Endothelial cell of umbilical vein (primary cell): Measurements from ENCODE around the gene CCDC85A.

ENCODE experiments used
- CTCF ChIP-seq, 2 donors: IDR thresholded peaks; 1 replicate in 1 of 2; 2 replicates in 1 of 2; pipeline ENCODE4 v1.5.1; 2011; ENCODE audit warnings: low read length in 2 of 2, mild to moderate bottlenecking in 2 of 2, moderate library complexity in 2 of 2, control low read depth in 1 of 2, inconsistent platforms in 1 of 2, low read depth in 1 of 2; ENCODE audit not compliant: insufficient read depth in 1 of 2; ENCODE audit errors: extremely low read depth in 1 of 2
- EZH2 ChIP-seq: IDR thresholded peaks from 2 replicates; pipeline ENCODE4 v1.6.1; 2012; ENCODE audit warnings: borderline replicate concordance, low read depth, mild to moderate bottlenecking, moderate library complexity, low read length, inconsistent platforms; ENCODE audit not compliant: severe bottlenecking
- FOS ChIP-seq: IDR thresholded peaks from 2 replicates; pipeline ENCODE4 v1.6.1; 2011; ENCODE audit warnings: mild to moderate bottlenecking, low read length, moderate library complexity, borderline replicate concordance; ENCODE audit not compliant: insufficient read depth
- GATA2 ChIP-seq: IDR thresholded peaks from 2 replicates; pipeline ENCODE4 v1.7.0; 2011; ENCODE audit warnings: low read depth, mild to moderate bottlenecking, moderate library complexity, mixed read lengths, low read length; ENCODE audit not compliant: insufficient read length, insufficient read depth
- JUN ChIP-seq: IDR thresholded peaks from 2 replicates; pipeline ENCODE4 v1.6.1; 2011; ENCODE audit warnings: borderline replicate concordance, low read depth; ENCODE audit not compliant: insufficient read length, insufficient read depth
- MAX ChIP-seq: IDR thresholded peaks from 2 replicates; pipeline ENCODE4 v1.6.1; 2011; ENCODE audit not compliant: insufficient read depth, insufficient read length
- MYC ChIP-seq: IDR thresholded peaks from one replicate; pipeline ENCODE4 v1.6.1; 2011; ENCODE audit warnings: mild to moderate bottlenecking, low read depth, low read length
- POLR2A ChIP-seq: IDR thresholded peaks from 2 replicates; pipeline ENCODE4 v1.6.1; 2012; ENCODE audit warnings: low read depth, mild to moderate bottlenecking, control low read depth, low read length
- POLR2AphosphoS5 ChIP-seq: IDR thresholded peaks from 2 replicates; pipeline ENCODE4 v1.6.1; 2012; ENCODE audit warnings: low read depth, mild to moderate bottlenecking, control low read depth, low read length, moderate library complexity; ENCODE audit not compliant: insufficient read depth

- TF ChIP-seq CTCF (IDR thresholded peaks at IDR 0.05; ENCODE audit: extremely low read depth in 1 of 2, insufficient read depth in 1 of 2, low read depth in 1 of 2, low read length in 2 of 2) (no peak), POLR2A (no peak), POLR2AphosphoS5 (no peak), EZH2 (no peak), JUN (no peak), MAX (no peak), FOS (no peak), MYC (no peak), GATA2 (no peak)
These were observed 1.4 kb upstream of the CCDC85A start for GRCh38 chr2:56182420-56182819.
